GM12875 (cell line): ENCODE measurements around the gene GLT6D1.

ENCODE experiments used
- H3K4me3 ChIP-seq: one replicate; pipeline ENCODE4 v1.5.1; 2011; ENCODE audit warnings: low read depth, low read length, control low read depth
- TF ChIP-seq, protein P1 (sequence below): IDR thresholded peaks from 2 replicates; pipeline ENCODE4 v1.5.1; 2011; ENCODE audit warnings: low read depth, mild to moderate bottlenecking, control low read depth, inconsistent platforms, low read length, moderate library complexity, borderline replicate concordance; ENCODE audit not compliant: insufficient read depth

GLT6D1 gene, protein sequence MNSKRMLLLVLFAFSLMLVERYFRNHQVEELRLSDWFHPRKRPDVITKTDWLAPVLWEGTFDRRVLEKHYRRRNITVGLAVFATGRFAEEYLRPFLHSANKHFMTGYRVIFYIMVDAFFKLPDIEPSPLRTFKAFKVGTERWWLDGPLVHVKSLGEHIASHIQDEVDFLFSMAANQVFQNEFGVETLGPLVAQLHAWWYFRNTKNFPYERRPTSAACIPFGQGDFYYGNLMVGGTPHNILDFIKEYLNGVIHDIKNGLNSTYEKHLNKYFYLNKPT

DNA sequence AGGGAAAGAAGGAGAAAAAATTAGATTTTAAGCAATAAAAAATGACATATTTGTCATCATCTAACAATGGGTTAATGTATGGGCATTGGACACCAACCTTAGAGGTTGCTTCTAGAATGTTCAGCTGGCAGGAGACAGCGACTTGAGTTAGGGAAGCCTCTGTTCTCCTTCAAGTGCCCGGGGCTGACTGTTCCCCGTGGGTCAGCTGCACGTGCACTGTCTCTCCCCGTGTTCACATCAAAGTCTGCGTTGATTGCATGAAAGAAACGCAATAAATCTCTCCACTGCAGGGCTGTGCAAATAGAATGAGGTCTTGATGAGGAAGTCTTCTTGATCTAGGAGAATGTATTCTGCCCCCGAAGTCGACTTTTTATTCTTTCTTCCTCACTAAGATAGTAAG is at the start of gene GLT6D1:
TSS of gene GLT6D1 (minus strand) at position 345 of the 400 bp plus-strand sequence. CDS start 353 bp downstream, outside the sequence.
- no peak within 1 kb of the TSS for H3K4me3 ChIP-seq
- TF ChIP-seq, protein P1, sequence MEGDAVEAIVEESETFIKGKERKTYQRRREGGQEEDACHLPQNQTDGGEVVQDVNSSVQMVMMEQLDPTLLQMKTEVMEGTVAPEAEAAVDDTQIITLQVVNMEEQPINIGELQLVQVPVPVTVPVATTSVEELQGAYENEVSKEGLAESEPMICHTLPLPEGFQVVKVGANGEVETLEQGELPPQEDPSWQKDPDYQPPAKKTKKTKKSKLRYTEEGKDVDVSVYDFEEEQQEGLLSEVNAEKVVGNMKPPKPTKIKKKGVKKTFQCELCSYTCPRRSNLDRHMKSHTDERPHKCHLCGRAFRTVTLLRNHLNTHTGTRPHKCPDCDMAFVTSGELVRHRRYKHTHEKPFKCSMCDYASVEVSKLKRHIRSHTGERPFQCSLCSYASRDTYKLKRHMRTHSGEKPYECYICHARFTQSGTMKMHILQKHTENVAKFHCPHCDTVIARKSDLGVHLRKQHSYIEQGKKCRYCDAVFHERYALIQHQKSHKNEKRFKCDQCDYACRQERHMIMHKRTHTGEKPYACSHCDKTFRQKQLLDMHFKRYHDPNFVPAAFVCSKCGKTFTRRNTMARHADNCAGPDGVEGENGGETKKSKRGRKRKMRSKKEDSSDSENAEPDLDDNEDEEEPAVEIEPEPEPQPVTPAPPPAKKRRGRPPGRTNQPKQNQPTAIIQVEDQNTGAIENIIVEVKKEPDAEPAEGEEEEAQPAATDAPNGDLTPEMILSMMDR, result no peak

DNA sequence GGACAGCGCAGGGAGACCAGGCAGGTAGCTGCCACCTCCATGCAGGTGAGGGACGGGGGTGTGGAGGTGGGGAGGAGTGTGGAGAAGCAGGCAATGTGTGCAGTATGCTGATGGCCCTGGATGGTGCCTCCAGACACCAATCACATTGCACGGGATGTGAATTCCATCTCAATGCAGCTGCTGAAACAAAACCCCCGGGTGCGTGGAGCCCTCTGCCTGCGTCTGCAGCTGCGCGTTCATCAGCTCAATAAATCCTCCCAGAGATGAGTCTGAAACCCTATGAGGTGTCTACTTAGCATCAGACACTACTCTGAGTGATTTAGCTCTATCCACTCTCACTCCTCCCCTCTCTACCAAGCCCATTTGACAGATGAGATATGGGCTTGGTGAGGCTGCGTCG is 49.7 kb upstream of the GLT6D1 start:
- no peak overlapping the region for H3K4me3 ChIP-seq
- TF ChIP-seq, protein P1, result no peak

DNA sequence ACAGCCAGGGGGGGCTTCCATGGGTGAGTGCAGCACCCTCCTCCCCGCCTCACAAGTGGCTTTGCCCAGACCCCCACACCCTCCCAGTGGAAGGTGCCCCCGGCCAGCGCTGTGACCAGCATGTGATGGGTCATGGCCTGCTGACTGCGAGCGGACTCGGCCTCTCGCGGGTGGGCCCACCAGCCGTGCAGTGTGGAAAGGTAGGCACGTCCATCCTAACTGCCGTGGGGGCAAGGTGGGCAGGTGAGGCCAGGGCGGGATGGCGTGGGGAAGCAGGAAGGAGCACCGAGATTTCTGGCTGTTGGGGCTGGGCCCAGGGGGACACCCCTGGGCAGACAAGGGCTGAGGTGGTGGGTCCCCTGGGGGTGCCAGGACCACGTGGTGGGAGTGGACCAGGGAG is 47.9 kb upstream of the GLT6D1 start:
- TF ChIP-seq, protein P1, result no peak
- no peak overlapping the region for H3K4me3 ChIP-seq

DNA sequence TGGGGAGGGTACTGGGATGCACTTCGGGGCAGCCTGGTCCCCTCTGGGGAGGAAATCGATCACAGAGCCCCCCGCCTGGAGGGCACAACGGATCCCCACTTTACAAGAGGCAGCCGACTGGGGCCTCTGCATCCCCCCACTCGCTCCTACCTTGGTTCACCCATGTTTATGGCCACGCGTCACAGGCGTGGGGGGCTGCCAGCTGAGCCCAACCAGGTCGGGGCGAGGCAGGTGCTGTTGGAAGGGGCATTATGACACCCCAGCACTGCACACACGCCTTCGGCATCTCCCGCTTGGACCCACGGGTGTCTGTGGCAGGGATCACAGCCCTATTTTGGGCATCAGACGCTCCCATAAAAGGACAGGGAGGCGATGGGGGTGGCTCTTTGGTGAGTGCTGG is 45.4 kb upstream of the GLT6D1 start:
- H3K4me3 ChIP-seq, result no peak overlapping the region
- TF ChIP-seq, protein P1, result no peak

DNA sequence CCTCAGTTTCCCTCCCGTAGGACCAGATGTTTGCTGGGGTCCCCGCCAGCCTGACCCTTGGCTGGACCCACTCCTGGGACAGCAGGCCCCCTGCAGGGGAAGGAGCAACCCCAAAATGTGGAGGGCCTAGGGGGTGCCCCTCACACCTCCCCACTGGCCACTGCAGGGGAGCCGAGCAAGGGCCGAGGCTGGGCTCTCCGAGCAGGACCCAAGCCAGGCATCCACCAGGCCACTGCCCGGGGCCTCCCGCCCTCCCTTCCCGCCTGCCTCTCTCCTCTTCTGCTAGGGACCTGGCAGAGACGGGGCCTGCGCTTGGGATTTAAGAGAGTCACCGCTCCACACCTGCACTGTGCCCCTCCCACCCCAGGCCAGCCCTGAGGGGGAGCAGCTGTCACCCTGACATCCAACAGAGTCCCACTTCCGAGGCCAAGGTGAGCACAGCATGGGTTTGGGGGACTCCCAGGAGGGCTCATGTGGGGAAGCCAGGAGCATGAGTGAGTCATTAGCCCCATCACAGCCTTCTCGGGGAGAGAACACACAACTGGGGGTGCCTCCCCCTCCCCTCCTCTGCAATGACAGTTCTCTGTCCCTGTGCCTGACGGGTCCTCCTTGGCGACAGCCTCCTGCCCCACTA is 44.2 kb upstream of the GLT6D1 start:
- TF ChIP-seq, protein P1, result no peak
- H3K4me3 ChIP-seq, result no peak overlapping the region

DNA sequence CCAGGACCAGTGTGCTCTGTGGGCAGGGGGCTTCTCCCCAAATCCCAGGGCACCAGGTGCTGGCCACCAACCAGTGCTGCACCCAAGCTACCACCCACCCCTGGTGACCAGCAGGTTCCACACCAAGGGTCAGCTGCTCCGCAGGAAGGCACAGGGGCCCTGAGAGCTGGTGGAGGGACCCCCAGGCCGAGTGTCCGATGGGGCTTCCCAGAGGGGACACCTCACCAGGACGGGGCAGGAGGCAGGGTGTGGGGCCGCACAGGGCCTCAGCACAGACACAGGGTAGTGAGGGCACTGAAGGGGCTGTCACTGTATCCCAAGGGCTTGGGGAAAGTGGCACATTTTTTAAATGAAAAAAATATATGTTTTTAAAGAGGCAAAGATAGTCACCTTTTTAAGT is 41.8 kb upstream of the GLT6D1 start:
- no peak overlapping the region for H3K4me3 ChIP-seq
- TF ChIP-seq, protein P1, result no peak

DNA sequence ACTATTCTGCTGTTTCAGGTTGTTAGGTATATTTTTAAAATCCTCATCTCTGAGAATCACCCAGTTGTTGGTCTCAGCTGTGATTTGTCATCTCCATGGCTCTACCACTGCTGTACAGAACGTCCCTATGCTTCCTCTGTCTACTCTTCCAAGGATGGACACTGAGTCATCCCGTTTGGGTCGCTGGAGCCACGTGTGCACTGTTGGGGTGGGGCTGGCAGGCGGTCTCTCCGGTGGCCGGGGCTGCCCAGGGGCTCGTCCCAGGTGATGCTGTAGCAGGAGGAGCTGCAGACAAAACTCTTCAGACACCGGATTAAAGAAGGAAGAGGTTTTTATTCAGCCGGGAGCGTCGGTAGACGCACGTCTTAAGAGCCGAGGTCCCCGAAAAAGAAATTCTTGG is 40.7 kb upstream of the GLT6D1 start:
- no peak overlapping the region for H3K4me3 ChIP-seq
- TF ChIP-seq, protein P1, result no peak
